GM19324 (cell line): ENCODE data around the gene SYNE4.
"Not testable (repeated sequence)": the region's sequence is repeated elsewhere in the genome, so short reads cannot be mapped to it uniquely, and the experiment has no call there.

Experiments
- ATAC-seq: cut with Tn5 transposase; IDR thresholded peaks from one replicate; pipeline ENCODE4 v1.9.1; 2021; ENCODE audit warnings: mild to moderate bottlenecking, moderate library complexity; ENCODE audit not compliant: unreplicated experiment, low FRiP score

The SYNE4 gene

GRCh38 chr19:35991731-35992450, 16.7 kb downstream of the SYNE4 start:
- no peak for ATAC-seq

DNA sequence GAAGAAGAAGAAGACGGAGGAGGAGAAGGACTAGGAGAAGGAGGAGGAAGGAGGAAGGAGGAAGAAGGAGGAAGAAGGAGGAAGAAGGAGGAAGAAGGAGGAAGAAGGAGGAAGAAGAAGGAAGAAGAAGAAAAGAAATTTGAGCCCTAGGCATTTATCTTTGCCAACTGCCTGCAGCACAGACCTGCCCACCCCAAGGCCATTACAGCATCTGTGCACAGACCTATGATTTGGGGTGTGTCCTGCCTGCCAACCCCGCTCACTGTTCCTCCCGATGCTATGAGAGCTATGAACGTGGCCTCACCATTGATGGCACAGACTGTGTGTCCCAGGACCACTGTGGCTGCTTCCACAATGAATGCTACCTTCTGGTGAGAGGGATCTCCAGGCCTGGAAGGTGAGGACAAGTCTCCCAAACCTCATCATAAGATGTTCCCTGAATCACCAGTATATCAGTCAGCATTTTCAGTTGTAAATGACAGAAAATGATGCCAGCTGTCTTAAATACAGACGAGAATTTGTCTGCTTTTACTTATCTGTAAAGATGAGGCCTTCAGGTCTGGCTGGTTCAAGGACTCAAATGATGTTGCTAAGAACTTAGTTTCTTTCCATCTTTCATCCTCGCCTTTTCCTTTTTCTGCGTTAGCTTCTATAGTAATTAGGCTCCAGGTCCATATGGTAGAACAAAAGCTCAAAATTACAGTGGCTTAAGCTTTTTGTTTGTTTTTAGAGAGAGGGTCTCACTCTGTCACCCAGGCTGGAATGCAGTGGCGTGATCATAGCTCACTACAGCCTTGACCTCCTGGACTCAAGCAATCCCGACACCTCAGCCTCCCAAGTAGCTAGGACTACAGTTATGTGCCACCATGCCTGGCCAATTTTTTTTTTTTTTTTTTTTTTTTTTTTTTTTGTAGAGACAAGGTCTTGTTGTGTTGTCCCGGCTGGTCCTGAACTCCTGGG, 17.6 kb downstream of the SYNE4 start:
- no peak for ATAC-seq

- ATAC-seq: no peak
Measured at GRCh38 chr19:35990156-35990555, 18.5 kb downstream of the SYNE4 start.

DNA sequence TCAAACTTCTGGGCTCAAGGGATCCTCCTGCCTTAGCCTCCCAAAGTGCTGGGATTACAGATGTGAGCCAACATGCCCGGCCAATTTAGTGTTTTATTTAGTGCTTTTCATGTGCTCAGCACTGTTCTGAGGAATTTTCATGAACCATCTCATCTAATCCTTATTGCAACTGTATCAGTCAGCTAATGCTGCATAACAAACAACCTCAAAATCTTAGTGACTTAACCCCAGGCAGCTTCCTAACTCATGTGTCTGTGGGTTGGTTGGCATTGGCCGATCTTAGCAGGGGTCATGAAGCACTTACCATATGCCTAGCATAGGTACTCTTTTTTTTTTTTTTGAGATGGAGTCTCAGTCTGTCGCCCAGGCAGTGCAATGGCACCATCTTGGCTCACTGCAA, 19.8 kb downstream of the SYNE4 start:
- ATAC-seq: no peak

- ATAC-seq: no peak
Measured at GRCh38 chr19:35987571-35987896, 21.1 kb downstream of the SYNE4 start.

DNA sequence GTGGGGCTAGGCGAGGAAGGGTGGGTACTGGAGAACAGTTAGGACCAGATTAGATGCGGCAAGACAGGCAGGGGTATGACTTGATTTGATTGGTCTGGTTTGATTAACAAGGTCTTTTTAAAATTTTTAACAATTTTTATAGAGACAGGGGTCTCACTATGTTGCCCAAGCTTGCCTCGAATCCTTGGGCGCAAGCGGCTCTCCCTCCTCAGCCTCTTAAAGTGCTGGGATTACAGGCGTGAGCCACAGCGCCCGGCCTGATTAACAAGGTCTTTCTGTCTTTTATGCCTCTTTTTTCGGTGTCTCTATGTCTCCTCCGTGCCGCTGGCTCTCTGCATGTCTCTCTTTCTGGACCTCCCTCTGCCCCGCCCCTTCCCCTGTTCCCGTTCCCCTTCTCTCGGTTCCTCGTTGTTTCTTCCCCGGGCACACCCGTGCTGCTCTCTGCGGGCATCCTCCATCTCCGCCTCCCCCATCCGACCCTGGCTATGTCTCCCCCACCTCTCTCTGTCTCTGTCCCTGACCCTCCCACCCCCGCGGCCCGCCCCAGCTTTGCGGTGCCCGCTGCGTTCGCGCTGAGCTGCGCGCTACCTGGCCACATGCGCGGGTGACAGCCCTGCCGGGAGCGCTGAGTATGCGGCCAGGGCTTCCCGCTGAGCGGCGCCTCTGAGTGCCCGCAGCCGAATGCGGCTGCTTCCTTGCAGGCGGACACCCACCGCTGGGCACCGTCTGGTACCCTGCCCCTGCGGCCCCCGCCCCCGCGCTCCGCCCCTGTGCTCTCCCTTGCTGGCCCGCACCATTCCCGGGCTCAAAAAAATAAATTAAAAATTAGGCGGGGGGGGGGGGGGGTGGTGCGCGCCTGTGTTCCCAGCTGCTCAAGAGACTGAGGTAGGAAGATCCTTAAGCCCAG, 21.7 kb downstream of the SYNE4 start:
- no peak for ATAC-seq

GRCh38 chr19:35986111-35986510, 22.5 kb downstream of the SYNE4 start:
- ATAC-seq: no peak

DNA sequence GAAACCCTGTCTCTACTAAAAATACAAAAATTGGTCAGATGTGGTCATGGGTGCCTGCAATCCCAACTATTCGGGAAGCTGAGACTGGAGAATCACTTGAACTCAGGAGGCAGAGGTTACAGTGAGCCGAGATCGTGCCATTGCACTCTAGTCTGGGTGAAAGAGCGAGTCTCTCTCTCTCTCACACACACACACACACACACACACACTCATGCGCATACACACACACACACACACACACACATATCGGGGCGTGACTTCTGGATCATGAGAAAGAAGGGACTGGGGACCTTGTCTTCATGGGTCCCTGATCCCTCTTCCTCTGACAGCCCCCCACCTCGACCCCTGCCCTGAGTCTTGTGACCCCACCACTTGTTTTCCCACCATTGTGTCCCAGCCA, 25.4 kb downstream of the SYNE4 start:
- ATAC-seq: no peak

DNA sequence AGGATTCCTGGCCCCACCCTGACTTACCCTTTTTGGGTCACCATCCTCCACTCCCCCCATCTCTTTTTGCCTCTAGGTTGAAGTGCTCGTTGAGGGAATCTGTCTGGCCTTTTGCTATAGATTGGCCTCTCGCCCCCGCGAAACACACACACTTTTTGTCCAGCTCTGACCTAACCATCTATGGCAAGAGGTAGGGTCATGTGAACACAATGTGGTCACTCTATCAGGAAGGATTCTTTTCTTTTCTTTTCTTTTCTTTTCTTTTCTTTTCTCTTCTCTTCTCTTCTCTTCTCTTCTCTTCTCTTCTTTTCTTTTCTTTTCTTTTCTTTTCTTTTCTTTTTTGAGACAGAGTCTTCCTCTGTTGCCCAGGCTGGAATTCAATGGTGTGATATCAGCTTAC, 27.6 kb downstream of the SYNE4 start:
- ATAC-seq: not testable (repeated sequence)

DNA sequence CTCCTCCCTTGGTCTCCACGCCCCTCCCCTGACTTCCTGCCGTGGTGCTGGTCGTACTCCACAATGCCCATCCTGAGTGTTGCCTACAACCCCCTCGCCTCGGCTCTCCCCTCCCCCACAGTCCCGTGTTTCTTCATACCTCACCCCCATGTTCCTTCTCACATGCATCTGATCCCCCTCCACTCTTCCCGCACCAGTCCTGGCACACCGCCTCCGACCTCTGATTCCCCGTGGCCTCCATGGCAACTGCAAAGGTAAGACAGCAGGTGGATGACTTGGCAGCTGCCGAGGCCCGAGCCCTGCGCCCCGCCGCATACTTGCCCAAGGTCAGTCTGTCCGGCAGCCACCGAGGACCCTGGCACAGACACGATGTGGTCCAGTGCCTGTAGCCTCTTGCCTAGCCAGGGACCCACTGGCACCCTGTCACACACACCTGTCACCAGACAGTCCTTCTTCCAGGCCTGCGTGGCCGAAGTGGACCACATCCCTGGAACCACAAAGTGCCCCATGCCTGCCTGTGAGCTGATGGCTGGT, 29.7 kb downstream of the SYNE4 start:
- no peak for ATAC-seq

- ATAC-seq: no peak
Measured at GRCh38 chr19:35978271-35978670, 30.3 kb downstream of the SYNE4 start.

- ATAC-seq: no peak
Measured at GRCh38 chr19:35977446-35978222, 31.0 kb downstream of the SYNE4 start.

- no peak for ATAC-seq
Measured at GRCh38 chr19:35975608-35976214, 32.9 kb downstream of the SYNE4 start.

DNA sequence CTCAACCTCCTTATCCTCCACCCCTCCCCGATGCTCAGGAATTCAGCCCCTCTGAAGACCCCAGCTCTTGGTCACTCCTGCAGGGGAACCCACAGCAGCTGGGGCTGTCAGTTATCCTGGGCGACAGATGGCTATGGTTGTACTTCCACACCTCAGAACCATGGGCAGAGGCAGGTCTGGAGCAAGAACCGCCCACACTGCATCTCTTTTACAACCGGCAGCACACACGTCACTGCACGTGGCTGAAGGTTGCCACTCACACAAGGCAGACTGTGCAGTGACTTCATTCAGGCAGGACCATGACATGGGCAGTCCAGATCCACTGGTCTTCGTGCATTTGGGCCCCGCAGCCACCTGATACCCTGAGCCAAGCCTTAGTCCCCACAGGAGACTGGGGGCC, 35.1 kb downstream of the SYNE4 start:
- no peak for ATAC-seq

GRCh38 chr19:35966771-35967170, 41.8 kb downstream of the SYNE4 start:
- no peak for ATAC-seq

DNA sequence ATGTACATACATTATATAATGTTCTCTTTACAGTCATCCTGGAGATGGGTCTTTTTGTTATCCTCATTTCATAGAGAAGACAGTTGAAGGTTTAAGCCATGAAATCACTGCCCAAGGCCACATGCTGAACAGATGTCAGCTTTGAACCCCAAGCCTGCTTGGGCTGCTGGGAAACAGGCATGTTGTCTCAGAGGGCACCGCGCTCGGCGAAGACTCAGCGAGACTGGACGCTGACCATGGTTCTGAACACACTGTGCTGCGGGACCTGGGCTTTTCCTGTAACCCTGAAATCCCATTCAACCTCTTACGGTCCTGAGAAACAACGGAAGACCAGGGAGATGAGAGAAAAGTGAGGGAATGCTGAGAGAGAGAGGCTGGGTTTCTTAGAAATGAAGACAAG, 45.1 kb downstream of the SYNE4 start:
- ATAC-seq: no peak

- no peak for ATAC-seq
Measured at GRCh38 chr19:35960432-35960972, 48.1 kb downstream of the SYNE4 start.

DNA sequence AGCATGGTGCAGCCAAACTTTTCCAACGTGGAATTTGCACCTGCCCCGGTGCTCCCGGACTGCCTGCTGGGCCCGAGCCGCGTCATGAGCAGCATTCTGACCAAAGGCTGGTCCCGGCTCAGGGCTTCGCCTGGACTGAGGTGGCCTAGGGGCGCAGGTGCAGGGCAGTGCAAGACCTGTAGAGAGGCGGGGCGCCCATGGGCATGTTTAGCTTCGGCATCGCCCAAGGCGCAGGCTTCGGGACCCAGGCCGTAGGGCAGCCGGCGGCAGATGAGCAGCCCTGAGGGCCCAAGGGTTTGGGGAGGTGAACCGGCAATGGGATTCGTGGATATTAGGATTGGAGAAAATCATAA, 48.7 kb downstream of the SYNE4 start:
- no peak for ATAC-seq
